ENCODE measurements around the gene GRAMD4. TPM values are rescaled to one million over a fixed set of nuclear protein-coding genes. Genes with fewer than 3 reads are reported as not detected.

Gene GRAMD4
- total RNA-seq, 1 donor from 2014 or later = 85.7 TPM

GRCh38 chr22:46580940-46581537, 39.1 kb upstream of the GRAMD4 start:
- peaks cover 24% of the 10 kb centered on the region for H3K4me1 Mint-ChIP-seq (ENCODE audit: low read depth, unreplicated experiment)
- H3K4me3 Mint-ChIP-seq (ENCODE audit: unreplicated experiment) = no peak overlapping the region
- peaks cover 8% of the 10 kb centered on the region for H3K9me3 Mint-ChIP-seq (ENCODE audit: unreplicated experiment)
- no peak overlapping the region for H3K27ac Mint-ChIP-seq (ENCODE audit: unreplicated experiment)
- H3K27me3 Mint-ChIP-seq (ENCODE audit: unreplicated experiment) = peaks cover 16% of the 10 kb centered on the region
- no peaks in the 10 kb centered on the region for H3K36me3 Mint-ChIP-seq (ENCODE audit: unreplicated experiment)
- DNase-seq = no peak
- no peak for TF ChIP-seq CTCF (IDR thresholded peaks at IDR 0.05; ENCODE audit: partially characterized antibody, unreplicated experiment)

GRCh38 chr22:46581538-46582244, 38.5 kb upstream of the GRAMD4 start:
- peaks cover 24% of the 10 kb centered on the region for H3K4me1 Mint-ChIP-seq (ENCODE audit: low read depth, unreplicated experiment)
- H3K4me3 Mint-ChIP-seq (ENCODE audit: unreplicated experiment) = no peak overlapping the region
- peaks cover 8% of the 10 kb centered on the region for H3K9me3 Mint-ChIP-seq (ENCODE audit: unreplicated experiment)
- no peak for TF ChIP-seq CTCF (IDR thresholded peaks at IDR 0.05; ENCODE audit: partially characterized antibody, unreplicated experiment)
- H3K36me3 Mint-ChIP-seq (ENCODE audit: unreplicated experiment) = no peaks in the 10 kb centered on the region
- H3K27me3 Mint-ChIP-seq (ENCODE audit: unreplicated experiment) = peaks cover 16% of the 10 kb centered on the region
- no peak for DNase-seq
- no peak overlapping the region for H3K27ac Mint-ChIP-seq (ENCODE audit: unreplicated experiment)

GRCh38 chr22:46582281-46582933, 37.8 kb upstream of the GRAMD4 start:
- Mint-ChIP-seq H3K27me3 (ENCODE audit: unreplicated experiment) (peaks cover 16% of the 10 kb centered on the region), H3K27ac (ENCODE audit: unreplicated experiment) (no peak overlapping the region), H3K4me1 (ENCODE audit: low read depth, unreplicated experiment) (peaks cover 28% of the 10 kb centered on the region), H3K4me3 (ENCODE audit: unreplicated experiment) (no peak overlapping the region), H3K36me3 (ENCODE audit: unreplicated experiment) (no peaks in the 10 kb centered on the region), H3K9me3 (ENCODE audit: unreplicated experiment) (peaks cover 12% of the 10 kb centered on the region)
- DNase-seq = no peak
- no peak for TF ChIP-seq CTCF (IDR thresholded peaks at IDR 0.05; ENCODE audit: partially characterized antibody, unreplicated experiment)

GRCh38 chr22:46583571-46583970, 36.6 kb upstream of the GRAMD4 start:
- Mint-ChIP-seq H3K4me3 (ENCODE audit: unreplicated experiment) (no peak overlapping the region), H3K9me3 (ENCODE audit: unreplicated experiment) (peaks cover 12% of the 10 kb centered on the region), H3K36me3 (ENCODE audit: unreplicated experiment) (no peaks in the 10 kb centered on the region), H3K4me1 (ENCODE audit: low read depth, unreplicated experiment) (peaks cover 31% of the 10 kb centered on the region), H3K27me3 (ENCODE audit: unreplicated experiment) (peaks cover 11% of the 10 kb centered on the region), H3K27ac (ENCODE audit: unreplicated experiment) (no peak overlapping the region)
- TF ChIP-seq CTCF (IDR thresholded peaks at IDR 0.05; ENCODE audit: partially characterized antibody, unreplicated experiment) = no peak
- DNase-seq = no peak

Measured in glutamatergic neuron (in vitro differentiated cells).